ENCODE measurements around the gene RBM48.

RBM48 gene

GRCh38 chr7:92567460-92567859, 38.9 kb downstream of the RBM48 start:
- H3K4me3 ChIP-seq (ENCODE audit: low read depth, low read length) = no peak overlapping the region
- DNase-seq (ENCODE audit: low read depth) = no peak
- TF ChIP-seq CTCF (IDR thresholded peaks at IDR 0.05; ENCODE audit: low read depth, low read length, missing control alignments) = no peak

GRCh38 chr7:92569137-92569536, 40.5 kb downstream of the RBM48 start:
- TF ChIP-seq CTCF (IDR thresholded peaks at IDR 0.05; ENCODE audit: low read depth, low read length, missing control alignments) = no peak
- no peak for DNase-seq (ENCODE audit: low read depth)
- no peak overlapping the region for H3K4me3 ChIP-seq (ENCODE audit: low read depth, low read length)

GRCh38 chr7:92576296-92576695, 47.7 kb downstream of the RBM48 start:
- DNase-seq (ENCODE audit: low read depth) = no peak
- TF ChIP-seq CTCF (IDR thresholded peaks at IDR 0.05; ENCODE audit: low read depth, low read length, missing control alignments) = no peak
- no peak overlapping the region for H3K4me3 ChIP-seq (ENCODE audit: low read depth, low read length)

- no peak for DNase-seq (ENCODE audit: low read depth)
- no peak overlapping the region for H3K4me3 ChIP-seq (ENCODE audit: low read depth, low read length)
- no peak for TF ChIP-seq CTCF (IDR thresholded peaks at IDR 0.05; ENCODE audit: low read depth, low read length, missing control alignments)
Observed at GRCh38 chr7:92582948-92583347, 54.4 kb downstream of the RBM48 start.

- no peak for DNase-seq (ENCODE audit: low read depth)
- no peak overlapping the region for H3K4me3 ChIP-seq (ENCODE audit: low read depth, low read length)
Observed at GRCh38 chr7:92584953-92585352, 56.4 kb downstream of the RBM48 start.

GRCh38 chr7:92586403-92586802, 57.8 kb downstream of the RBM48 start:
- no peak overlapping the region for H3K4me3 ChIP-seq (ENCODE audit: low read depth, low read length)
- no peak for DNase-seq (ENCODE audit: low read depth)
- no peak for TF ChIP-seq CTCF (IDR thresholded peaks at IDR 0.05; ENCODE audit: low read depth, low read length, missing control alignments)

More at GRCh38 chr7:92584953-92585352, 56.4 kb downstream of the RBM48 start:
- no peak for TF ChIP-seq CTCF (IDR thresholded peaks at IDR 0.05; ENCODE audit: low read depth, low read length, missing control alignments)

GRCh38 chr7:92586841-92587240, 58.2 kb downstream of the RBM48 start:
- no peak for TF ChIP-seq CTCF (IDR thresholded peaks at IDR 0.05; ENCODE audit: low read depth, low read length, missing control alignments)
- no peak for DNase-seq (ENCODE audit: low read depth)
- no peak overlapping the region for H3K4me3 ChIP-seq (ENCODE audit: low read depth, low read length)

All from GM12864 (cell line).